HG02678 (cell line): ENCODE measurements around the gene GALNT15.

Experiments
- ATAC-seq: cut with Tn5 transposase; IDR thresholded peaks from one replicate; pipeline ENCODE4 v1.9.1; 2021; ENCODE audit warnings: mild to moderate bottlenecking, moderate library complexity; ENCODE audit not compliant: unreplicated experiment

The GALNT15 gene

GRCh38 chr3:16174389-16174788, at the start of gene GALNT15:
Gene GALNT15 (plus strand): TSS chr3:16174680. CDS start chr3:16175152, 472 bp downstream.
- no peak for ATAC-seq

GRCh38 chr3:16126634-16127033, 47.8 kb upstream of the GALNT15 start:
- ATAC-seq, result no peak

GRCh38 chr3:16127249-16127648, 47.2 kb upstream of the GALNT15 start:
- no peak for ATAC-seq

GRCh38 chr3:16130066-16130465, 44.4 kb upstream of the GALNT15 start:
- no peak for ATAC-seq

GRCh38 chr3:16132190-16132589, 42.3 kb upstream of the GALNT15 start:
- no peak for ATAC-seq

GRCh38 chr3:16132928-16133327, 41.6 kb upstream of the GALNT15 start:
- no peak for ATAC-seq

GRCh38 chr3:16134173-16134928, 40.1 kb upstream of the GALNT15 start:
- ATAC-seq, result no peak

GRCh38 chr3:16136055-16136454, 38.4 kb upstream of the GALNT15 start:
- ATAC-seq, result no peak

GRCh38 chr3:16137044-16137443, 37.4 kb upstream of the GALNT15 start:
- no peak for ATAC-seq

- ATAC-seq, result no peak
These were observed 36.5 kb upstream of the GALNT15 start for GRCh38 chr3:16137977-16138376.

- ATAC-seq, result no peak
These were observed 34.2 kb upstream of the GALNT15 start for GRCh38 chr3:16140116-16140893.

- no peak for ATAC-seq
These were observed 33.6 kb upstream of the GALNT15 start for GRCh38 chr3:16140894-16141285.

- no peak for ATAC-seq
These were observed 32.0 kb upstream of the GALNT15 start for GRCh38 chr3:16142350-16143025.

- ATAC-seq, result no peak
These were observed 30.5 kb upstream of the GALNT15 start for GRCh38 chr3:16143861-16144447.

GRCh38 chr3:16145176-16145575, 29.3 kb upstream of the GALNT15 start:
- no peak for ATAC-seq

GRCh38 chr3:16146015-16146730, 28.3 kb upstream of the GALNT15 start:
- ATAC-seq, result peak; percentile 64

GRCh38 chr3:16147220-16147994, 27.1 kb upstream of the GALNT15 start:
- peak; percentile 51 for ATAC-seq

GRCh38 chr3:16148213-16148612, 26.3 kb upstream of the GALNT15 start:
- no peak for ATAC-seq

- ATAC-seq, result no peak
These were observed 25.7 kb upstream of the GALNT15 start for GRCh38 chr3:16148783-16149182.

GRCh38 chr3:16150285-16150684, 24.2 kb upstream of the GALNT15 start:
- no peak for ATAC-seq
